GM19035 (cell line): Measurements from ENCODE around the gene CYB5RL.
"Not testable (repeated sequence)": the region's sequence is repeated elsewhere in the genome, so short reads cannot be mapped to it uniquely, and the experiment has no call there.

Experiments
- ATAC-seq: cut with Tn5 transposase; IDR thresholded peaks from one replicate; pipeline ENCODE4 v1.9.1; 2021; ENCODE audit not compliant: unreplicated experiment

Gene CYB5RL, protein sequence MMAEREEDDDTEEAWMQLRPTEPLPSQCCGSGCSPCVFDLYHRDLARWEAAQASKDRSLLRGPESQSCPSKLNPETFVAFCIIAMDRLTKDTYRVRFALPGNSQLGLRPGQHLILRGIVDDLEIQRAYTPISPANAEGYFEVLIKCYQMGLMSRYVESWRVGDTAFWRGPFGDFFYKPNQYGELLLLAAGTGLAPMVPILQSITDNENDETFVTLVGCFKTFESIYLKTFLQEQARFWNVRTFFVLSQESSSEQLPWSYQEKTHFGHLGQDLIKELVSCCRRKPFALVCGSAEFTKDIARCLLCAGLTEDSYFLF

DNA sequence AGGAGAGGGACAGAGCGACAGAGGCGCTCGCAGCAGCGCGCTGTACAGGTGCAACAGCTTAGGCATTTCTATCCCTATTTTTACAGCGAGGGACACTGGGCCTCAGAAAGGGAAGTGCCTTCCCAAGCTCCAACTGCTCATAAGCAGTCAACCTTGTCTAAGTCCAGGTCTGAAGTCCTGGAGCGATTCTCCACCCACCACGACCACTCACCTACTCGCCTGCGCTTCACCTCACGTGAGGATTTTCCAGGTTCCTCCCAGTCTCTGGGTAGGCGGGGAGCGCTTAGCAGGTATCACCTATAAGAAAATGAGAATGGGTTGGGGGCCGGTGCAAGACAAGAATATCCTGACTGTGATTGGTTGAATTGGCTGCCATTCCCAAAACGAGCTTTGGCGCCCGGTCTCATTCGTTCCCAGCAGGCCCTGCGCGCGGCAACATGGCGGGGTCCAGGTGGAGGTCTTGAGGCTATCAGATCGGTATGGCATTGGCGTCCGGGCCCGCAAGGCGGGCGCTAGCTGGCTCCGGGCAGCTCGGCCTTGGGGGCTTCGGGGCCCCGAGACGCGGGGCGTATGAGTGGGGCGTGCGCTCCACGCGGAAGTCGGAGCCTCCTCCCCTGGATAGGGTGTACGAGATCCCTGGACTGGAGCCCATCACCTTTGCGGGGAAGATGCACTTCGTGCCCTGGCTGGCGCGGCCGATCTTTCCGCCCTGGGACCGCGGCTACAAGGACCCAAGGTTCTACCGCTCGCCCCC is at the start of gene CYB5RL, which contains the start of gene MRPL37:
TSS of gene CYB5RL (minus strand) at position 266 of the 754 bp plus-strand sequence. CDS start 4,414 bp downstream, outside the sequence.
TSS of gene MRPL37 (plus strand) at position 403 of the 754 bp plus-strand sequence. CDS start at position 480, 77 bp downstream.
- ATAC-seq: peak; percentile 95

GRCh38 chr1:54248966-54249365 is 49.1 kb upstream of the CYB5RL start:
- no peak for ATAC-seq

- ATAC-seq: no peak
Observed at GRCh38 chr1:54247863-54248515, 48.2 kb upstream of the CYB5RL start.

GRCh38 chr1:54246116-54246721 is 46.4 kb upstream of the CYB5RL start:
- no peak for ATAC-seq

DNA sequence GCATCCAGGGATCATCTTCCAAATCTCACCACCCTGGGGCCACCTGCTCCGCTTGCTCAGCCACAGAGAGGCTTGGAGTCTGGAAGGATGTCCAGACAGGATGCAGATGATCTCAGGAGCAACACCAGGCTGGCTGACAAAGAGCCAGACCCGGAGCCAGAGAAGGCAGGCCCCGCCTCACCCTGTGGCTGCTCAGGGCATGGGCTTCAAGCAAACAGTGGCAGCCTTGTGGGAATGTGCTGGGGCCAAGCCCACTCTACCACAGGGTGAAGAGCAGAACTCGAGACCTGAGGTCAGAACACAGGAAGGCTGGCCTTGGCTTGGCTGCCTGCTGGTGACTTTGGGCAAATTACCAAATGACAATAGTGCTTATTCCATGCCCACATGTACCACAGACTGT is 45.7 kb upstream of the CYB5RL start:
- no peak for ATAC-seq

DNA sequence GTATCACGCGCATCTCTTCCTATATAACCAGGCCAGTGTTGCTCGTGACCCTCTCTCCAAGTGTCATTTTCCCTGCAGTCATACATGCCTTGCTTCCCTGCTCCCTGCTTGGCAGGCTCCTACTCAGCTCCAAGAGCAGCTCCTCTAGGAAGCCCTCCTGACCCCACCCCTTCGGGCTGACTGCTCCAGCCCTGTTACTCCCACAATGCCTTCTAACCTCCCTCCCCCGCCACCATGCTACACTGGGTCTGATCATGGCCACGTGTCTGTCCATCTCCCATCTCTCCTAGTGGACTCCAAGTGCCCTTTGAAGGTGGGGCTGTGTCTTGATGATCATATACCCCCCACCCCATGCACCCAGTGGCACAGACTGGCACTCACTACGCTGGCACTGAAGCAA is 44.8 kb upstream of the CYB5RL start:
- no peak for ATAC-seq

DNA sequence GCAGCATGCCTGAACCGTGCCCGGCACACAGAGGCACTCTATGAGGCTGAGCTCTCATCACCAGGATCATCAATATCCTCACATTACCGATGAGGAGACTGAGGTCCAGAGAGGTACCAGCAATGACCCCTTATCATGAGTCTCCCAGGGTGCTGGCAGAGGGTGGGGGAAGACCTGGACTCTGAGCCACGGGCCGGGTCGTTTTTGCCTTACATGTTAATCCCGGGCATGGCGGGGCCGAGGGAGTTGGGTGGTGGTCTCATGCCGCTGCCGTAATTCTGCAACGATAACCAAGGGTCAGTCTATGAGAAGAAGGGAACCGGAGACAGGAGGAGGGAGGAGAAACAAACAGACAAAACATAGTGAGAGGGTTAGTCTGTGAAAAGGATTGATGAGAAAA is 43.2 kb upstream of the CYB5RL start:
- no peak for ATAC-seq

GRCh38 chr1:54241364-54241763 is 41.5 kb upstream of the CYB5RL start:
- ATAC-seq: no peak

DNA sequence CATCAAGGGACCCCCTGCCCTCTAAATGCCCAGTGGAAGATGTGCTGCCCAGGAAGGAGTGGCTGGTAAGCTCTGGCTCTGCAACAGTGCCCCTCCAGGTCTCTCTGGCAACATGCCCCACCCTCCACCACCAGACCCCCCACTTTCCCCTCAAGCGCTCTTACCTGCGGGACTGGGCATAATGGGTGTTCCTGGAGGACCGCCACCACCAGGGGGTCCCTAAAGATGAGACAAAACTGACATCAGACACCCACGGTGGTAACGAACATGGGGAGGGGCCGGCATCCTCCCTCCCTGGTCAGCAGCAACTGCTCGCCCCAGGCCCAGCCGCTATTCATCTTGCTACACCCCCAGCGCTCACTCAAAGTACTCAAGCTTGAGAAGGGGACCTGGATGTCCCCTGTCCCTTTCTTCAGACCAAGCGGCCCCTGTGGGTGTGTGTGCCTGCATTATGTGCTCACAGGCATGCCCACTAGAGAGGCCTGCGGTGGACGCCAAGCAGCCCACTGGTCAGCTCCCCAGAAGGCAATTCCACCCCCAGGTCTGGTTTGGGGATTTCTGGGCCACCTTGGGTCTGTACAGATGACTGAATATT is 41.0 kb upstream of the CYB5RL start:
- ATAC-seq: no peak

GRCh38 chr1:54239631-54240031 is 39.8 kb upstream of the CYB5RL start:
- ATAC-seq: no peak

DNA sequence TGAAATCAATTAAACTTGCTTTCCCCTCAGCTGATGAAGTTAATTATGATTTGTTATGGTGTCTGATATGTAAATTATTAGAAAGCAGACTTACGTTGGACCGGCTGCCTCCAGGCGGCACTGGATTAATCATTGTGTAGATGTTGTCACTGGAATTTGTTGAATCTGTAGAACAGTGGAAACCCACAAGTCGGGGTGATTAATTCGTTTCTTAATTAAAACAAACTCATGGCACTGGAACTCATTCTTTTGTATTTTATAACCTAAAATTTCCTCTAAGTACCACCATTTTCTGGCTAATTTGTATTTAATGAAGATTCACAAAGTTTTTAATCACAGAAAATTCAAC is 39.2 kb upstream of the CYB5RL start:
- ATAC-seq: no peak

DNA sequence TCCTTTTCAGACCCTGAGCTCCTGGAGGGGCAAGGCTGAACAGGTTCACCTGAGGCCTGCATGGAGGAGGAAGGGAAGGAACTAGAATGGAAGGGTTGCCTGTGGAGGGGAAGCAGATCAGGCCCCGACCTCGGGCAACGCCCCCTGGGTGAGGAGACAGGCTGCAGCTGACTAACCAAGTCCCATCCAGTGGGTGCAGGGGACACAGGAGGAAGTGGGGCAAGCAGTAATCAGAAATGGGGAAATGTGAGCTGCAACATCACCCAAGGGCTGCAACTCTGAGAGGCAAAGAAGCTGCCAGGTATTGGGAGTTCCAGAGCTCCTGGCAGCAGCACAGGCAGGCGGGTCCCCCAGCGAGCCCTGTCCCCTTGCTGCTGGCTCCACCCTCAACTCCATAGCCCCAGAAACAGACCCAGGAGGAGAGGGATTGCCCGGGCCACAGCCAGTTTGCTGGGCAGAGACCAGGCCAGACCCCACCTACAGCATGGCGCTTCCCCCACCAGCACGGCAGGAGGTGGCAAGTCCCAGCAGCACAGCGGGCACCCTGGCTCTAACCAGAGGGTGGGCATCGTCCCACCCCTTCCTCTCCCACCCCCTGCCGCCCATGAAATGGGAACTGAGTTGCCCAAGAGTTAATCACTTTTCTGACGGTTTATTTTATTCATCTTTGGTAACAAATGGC is 38.7 kb upstream of the CYB5RL start:
- ATAC-seq: no peak

DNA sequence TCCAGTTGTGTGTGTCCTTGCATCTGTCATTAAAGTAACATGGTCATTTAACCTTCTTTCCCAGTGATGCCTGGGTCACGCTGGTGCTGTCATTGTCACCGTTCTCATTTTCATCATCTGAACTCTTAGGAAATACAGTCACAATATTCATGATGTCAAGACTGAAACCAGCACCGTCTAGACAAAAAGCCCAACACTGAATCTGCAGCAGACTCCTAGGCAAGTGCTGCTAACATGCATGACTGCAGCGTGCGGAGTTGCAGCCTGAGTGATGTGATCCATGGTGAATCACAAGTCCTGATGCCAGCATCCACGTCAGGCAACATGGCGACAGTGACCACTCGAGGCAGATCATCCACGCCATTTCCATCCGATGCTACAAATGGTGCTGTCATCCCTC is 37.8 kb upstream of the CYB5RL start:
- ATAC-seq: no peak

DNA sequence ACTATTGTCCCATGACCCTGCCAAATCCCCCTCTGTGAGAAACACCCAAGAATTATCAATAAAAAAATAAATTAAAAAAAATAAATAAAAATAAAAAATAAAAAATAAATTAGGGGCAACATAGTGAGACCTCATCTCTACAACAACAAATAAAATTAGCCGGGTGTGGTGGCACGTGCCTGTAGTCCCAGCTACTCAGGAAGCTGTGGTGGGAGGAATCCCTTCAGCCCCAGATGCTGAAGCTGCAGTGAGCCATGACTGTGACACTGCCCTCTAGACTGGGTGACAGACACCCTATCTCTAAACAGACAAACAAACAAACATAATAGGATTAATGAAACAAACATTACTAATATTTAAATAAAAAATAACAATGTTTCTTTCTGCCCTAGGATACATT is 34.5 kb upstream of the CYB5RL start:
- ATAC-seq: no peak

DNA sequence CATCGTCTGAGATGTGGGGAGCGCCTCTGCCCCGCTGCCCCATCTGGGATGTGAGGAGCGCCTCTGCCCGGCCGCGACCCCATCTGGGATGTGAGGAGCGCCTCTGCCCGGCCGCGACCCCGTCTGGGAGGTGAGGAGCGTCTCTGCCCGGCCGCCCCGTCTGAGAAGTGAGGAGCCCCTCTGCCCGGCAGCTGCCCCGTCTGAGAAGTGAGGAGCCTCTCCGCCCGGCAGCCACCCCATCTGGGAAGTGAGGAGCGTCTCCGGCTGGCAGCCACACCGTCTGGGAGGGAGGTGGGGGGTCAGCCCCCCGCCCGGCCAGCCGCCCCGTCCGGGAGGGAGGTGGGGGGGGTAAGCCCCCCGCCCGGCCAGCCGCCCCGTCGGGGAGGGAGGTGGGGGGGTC is 33.4 kb upstream of the CYB5RL start:
- not testable (repeated sequence) for ATAC-seq

GRCh38 chr1:54230507-54231339 is 30.9 kb upstream of the CYB5RL start:
- ATAC-seq: no peak

DNA sequence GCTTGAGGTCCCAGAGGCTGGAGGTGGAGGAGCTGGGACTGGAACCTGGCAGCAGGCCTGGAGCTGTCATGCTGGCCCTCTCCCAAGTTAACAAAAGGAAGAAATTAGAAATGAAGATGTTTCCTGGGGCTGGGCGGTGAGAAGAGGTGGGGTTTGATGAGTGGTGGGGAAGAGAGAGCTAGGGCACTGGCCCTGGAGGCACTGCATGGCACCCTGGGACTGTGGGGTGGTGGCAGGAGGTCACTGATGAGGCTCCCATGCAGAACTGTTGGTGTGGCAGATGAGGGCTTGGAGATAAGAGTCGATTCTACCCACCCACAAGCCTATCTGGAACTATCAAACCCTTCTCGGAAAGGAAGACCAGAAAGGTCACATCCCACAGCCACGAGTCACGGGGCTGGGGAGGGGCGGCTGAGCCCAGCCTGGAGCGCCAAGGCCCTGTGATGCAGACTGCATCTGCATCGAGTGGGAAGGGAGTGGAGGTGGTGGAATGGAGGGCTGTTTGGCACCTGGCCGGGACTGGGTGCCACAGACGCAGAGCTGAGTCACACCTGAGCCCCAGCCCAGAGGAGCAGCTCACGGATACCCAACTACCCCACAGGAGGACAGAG is 29.6 kb upstream of the CYB5RL start:
- ATAC-seq: no peak

DNA sequence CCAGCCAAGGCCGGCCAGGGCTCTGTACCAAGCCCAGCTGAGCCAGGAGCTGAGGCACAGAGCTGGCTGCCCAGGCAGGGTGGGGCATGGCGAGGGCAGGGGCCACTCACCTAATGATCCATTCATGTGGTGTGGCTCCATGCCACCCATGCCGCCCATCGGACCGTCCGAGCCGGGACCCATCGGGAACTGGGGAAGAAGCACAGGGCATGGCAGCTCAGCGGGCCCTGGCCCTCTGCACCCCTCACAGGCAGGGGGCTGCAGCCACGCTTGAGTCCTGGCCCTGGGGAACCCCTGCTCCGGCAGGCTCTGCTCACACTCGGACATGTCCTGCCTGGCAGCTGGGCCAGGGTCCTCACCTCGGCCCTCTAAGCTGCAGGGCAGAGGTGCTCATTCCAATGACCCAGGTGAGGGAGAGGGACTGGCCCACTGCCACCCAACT is 28.8 kb upstream of the CYB5RL start:
- ATAC-seq: no peak

DNA sequence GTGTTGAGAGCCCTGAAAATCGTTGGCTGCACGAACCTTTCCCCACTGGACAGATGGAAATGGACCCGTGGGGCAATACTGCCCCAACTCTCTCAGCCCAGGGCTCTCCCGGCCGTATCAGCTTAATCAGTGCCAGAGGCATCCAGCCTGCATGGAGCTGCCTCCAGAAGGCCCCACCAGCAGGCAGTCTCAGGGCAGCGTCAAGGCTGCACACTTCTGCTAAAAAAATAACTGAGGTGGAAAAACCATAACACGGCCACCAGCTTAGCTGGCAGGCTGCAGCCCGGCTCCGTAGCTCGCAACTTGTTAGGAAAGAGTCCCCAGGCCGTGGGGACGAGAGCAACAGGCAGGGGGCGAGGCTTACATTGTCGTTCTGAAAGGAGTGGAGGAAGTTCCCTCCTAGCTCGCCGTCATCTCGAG is 28.1 kb upstream of the CYB5RL start:
- no peak for ATAC-seq
